Measurements from ENCODE around the gene ANK2.

DNA sequence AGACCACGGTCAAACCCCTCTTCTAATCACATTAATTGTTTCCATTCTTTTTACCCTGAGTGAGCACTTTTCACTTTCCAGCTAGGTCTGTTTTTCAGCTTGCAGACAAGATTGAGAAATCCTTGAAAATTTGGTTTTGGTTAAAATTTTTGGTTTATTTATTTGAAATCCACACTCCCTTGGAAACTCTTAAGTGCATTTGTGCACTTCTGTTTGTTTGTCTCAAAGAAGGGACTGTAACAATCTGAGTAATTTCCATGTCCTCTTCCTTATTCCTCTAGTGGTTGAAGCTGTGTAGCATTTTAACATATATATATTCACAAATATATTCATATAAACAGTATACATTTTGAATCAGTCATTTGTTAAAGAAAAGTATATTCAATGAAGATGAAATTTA lies 333.3 kb downstream of the ANK2 start:
- TF ChIP-seq CTCF (IDR thresholded peaks at IDR 0.05; ENCODE audit: low read depth, low read length, missing input control) (no peak), SP1 (IDR thresholded peaks at IDR 0.05) (no peak), RAD21 (IDR thresholded peaks at IDR 0.05) (no peak), YY1 (IDR thresholded peaks at IDR 0.05) (no peak), JUND (IDR thresholded peaks at IDR 0.05) (no peak), HNF4A (conservative IDR thresholded peaks at IDR 0.05) (no peak), TAF1 (conservative IDR thresholded peaks at IDR 0.05) (no peak)
- TF ChIP-seq, protein P1, sequence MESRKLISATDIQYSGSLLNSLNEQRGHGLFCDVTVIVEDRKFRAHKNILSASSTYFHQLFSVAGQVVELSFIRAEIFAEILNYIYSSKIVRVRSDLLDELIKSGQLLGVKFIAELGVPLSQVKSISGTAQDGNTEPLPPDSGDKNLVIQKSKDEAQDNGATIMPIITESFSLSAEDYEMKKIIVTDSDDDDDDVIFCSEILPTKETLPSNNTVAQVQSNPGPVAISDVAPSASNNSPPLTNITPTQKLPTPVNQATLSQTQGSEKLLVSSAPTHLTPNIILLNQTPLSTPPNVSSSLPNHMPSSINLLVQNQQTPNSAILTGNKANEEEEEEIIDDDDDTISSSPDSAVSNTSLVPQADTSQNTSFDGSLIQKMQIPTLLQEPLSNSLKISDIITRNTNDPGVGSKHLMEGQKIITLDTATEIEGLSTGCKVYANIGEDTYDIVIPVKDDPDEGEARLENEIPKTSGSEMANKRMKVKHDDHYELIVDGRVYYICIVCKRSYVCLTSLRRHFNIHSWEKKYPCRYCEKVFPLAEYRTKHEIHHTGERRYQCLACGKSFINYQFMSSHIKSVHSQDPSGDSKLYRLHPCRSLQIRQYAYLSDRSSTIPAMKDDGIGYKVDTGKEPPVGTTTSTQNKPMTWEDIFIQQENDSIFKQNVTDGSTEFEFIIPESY (IDR thresholded peaks at IDR 0.05): no peak
- TF ChIP-seq, protein P2, sequence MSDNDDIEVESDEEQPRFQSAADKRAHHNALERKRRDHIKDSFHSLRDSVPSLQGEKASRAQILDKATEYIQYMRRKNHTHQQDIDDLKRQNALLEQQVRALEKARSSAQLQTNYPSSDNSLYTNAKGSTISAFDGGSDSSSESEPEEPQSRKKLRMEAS (IDR thresholded peaks at IDR 0.05): no peak

All from liver (tissue), 3 donors.